Cardiac muscle cell (in vitro differentiated cells and primary cell): ENCODE results near the gene MZT2A. TPM values are rescaled to one million over a fixed set of nuclear protein-coding genes. Genes with fewer than 3 reads are reported as not detected.
A peak's percentile ranks its signal among the peaks of the same experiment; 100 is the strongest.
"Not testable (repeated sequence)": the region's sequence is repeated elsewhere in the genome, so short reads cannot be mapped to it uniquely, and the experiment has no call there.

Source experiments
- DNase-seq, 2 donors: peaks; one replicate each; pipeline versions ENCODE4 v3.0.0 to v3.0.0-alpha.2; 2010 to 2017; ENCODE audit warnings: low read depth in 1 of 2, low spot score in 1 of 2
- H3K27ac ChIP-seq: fragments of 200-600 bp; sonication (generic); 2 replicates; pipeline ENCODE4 v1.5.1; 2016
- H3K27me3 ChIP-seq: fragments of 200-600 bp; sonication (generic); 2 replicates; pipeline ENCODE4 v1.6.0; 2016; ENCODE audit warnings: control low read depth
- H3K36me3 ChIP-seq: fragments of 200-600 bp; sonication (generic); 2 replicates; pipeline ENCODE4 v1.5.1; 2016; ENCODE audit warnings: control low read depth
- H3K4me1 ChIP-seq: fragments of 200-600 bp; sonication (generic); 2 replicates; pipeline ENCODE4 v1.8.1; 2017; ENCODE audit warnings: low read depth, mild to moderate bottlenecking, mixed run types
- H3K4me3 ChIP-seq: fragments of 200-600 bp; sonication (generic); 2 replicates; pipeline ENCODE4 v1.5.1; 2016; ENCODE audit warnings: mild to moderate bottlenecking
- H3K9me3 ChIP-seq: fragments of 200-600 bp; sonication (generic); 2 replicates; pipeline ENCODE4 v1.5.1; 2017; ENCODE audit warnings: low read depth, mild to moderate bottlenecking, control low read depth
- CTCF ChIP-seq: IDR thresholded peaks from 2 replicates; pipeline ENCODE4 v1.5.1; 2012; ENCODE audit warnings: low read depth, mild to moderate bottlenecking, low read length
- polyA plus RNA-seq: library from polyadenylated mRNA; unstranded; fragments of >200 nt; fragmentation: Nextera tagmentation; extraction: Ambion mirVana; gene quantifications from 2 replicates; pipeline ENCODE4 v1.2.1, GENCODE V29; 2016
- total RNA-seq: library from RNA; depleted of rRNA; stranded (reverse); fragments of >200 nt; gene quantifications from 2 replicates; pipeline ENCODE4 v1.2.3, GENCODE V29; 2016

Gene MZT2A
- total and polyA plus RNA-seq, 2 experiments from 2014 or later = 146 to 233 TPM

GRCh38 chr2:131492418-131493198 lies 411 bp upstream of the MZT2A start:
- Histone ChIP-seq H3K27me3 (no peaks in the 10 kb centered on the region), H3K4me1 (peaks cover 5% of the 10 kb centered on the region), H3K27ac (peak overlapping the region; percentile 90), H3K36me3 (no peaks in the 10 kb centered on the region), H3K4me3 (peak overlapping the region; percentile 83), H3K9me3 (no peaks in the 10 kb centered on the region)
- peak; percentile 94 to 97 for DNase-seq
- TF ChIP-seq CTCF = peak; percentile 79

GRCh38 chr2:131491469-131491836 lies 744 bp downstream of the MZT2A start:
- H3K4me1 ChIP-seq, H3K36me3 ChIP-seq, H3K9me3 ChIP-seq, DNase-seq, H3K27me3 ChIP-seq, H3K27ac ChIP-seq: not testable (repeated sequence)
- H3K4me3 ChIP-seq = peak overlapping the region; percentile 22

GRCh38 chr2:131490616-131491468 lies 1.4 kb downstream of the MZT2A start:
- not testable (repeated sequence) for H3K36me3 ChIP-seq, H3K4me1 ChIP-seq, H3K9me3 ChIP-seq, H3K27ac ChIP-seq, H3K27me3 ChIP-seq
- H3K4me3 ChIP-seq = peak overlapping the region; percentile 22
- DNase-seq = peak in 1 of 2 donors; percentile 42

GRCh38 chr2:131488306-131489205 lies 3.6 kb downstream of the MZT2A start:
- no peak overlapping the region for H3K27ac ChIP-seq
- H3K27me3 ChIP-seq = no peaks in the 10 kb centered on the region
- no peaks in the 10 kb centered on the region for H3K9me3 ChIP-seq
- DNase-seq = peak in 1 of 2 donors; percentile 10
- no peak for TF ChIP-seq CTCF
- H3K4me1 ChIP-seq = no peaks in the 10 kb centered on the region
- H3K36me3 ChIP-seq = no peaks in the 10 kb centered on the region
- no peak overlapping the region for H3K4me3 ChIP-seq

GRCh38 chr2:131486201-131486902 lies 5.8 kb downstream of the MZT2A start:
- not testable (repeated sequence) for H3K27ac ChIP-seq, H3K27me3 ChIP-seq, H3K36me3 ChIP-seq, H3K9me3 ChIP-seq, H3K4me3 ChIP-seq, DNase-seq, H3K4me1 ChIP-seq

- H3K4me3 ChIP-seq, H3K4me1 ChIP-seq, H3K27ac ChIP-seq, DNase-seq, H3K27me3 ChIP-seq, H3K9me3 ChIP-seq, H3K36me3 ChIP-seq: not testable (repeated sequence)
These were observed 7.2 kb downstream of the MZT2A start for GRCh38 chr2:131484906-131485460.

GRCh38 chr2:131483981-131484820 lies 8.0 kb downstream of the MZT2A start:
- H3K36me3 ChIP-seq, H3K27ac ChIP-seq, H3K9me3 ChIP-seq, H3K4me1 ChIP-seq, H3K4me3 ChIP-seq, H3K27me3 ChIP-seq, DNase-seq: not testable (repeated sequence)

GRCh38 chr2:131482506-131483155 lies 9.6 kb downstream of the MZT2A start:
- not testable (repeated sequence) for H3K4me1 ChIP-seq, H3K36me3 ChIP-seq, DNase-seq, H3K27ac ChIP-seq, H3K27me3 ChIP-seq, H3K4me3 ChIP-seq, H3K9me3 ChIP-seq

GRCh38 chr2:131480351-131480750 lies 11.8 kb downstream of the MZT2A start:
- H3K4me1 ChIP-seq, H3K4me3 ChIP-seq, H3K36me3 ChIP-seq, H3K27ac ChIP-seq, H3K9me3 ChIP-seq, DNase-seq, H3K27me3 ChIP-seq: not testable (repeated sequence)
